ENCODE data around the gene DRD5.
"Not testable (repeated sequence)": the region's sequence is repeated elsewhere in the genome, so short reads cannot be mapped to it uniquely, and the experiment has no call there.

Gene DRD5

DNA sequence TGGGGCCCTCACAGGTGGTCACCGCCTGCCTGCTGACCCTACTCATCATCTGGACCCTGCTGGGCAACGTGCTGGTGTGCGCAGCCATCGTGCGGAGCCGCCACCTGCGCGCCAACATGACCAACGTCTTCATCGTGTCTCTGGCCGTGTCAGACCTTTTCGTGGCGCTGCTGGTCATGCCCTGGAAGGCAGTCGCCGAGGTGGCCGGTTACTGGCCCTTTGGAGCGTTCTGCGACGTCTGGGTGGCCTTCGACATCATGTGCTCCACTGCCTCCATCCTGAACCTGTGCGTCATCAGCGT, 652 bp downstream of the DRD5 start:
- no peaks in the 10 kb centered on the region for H3K9me3 Mint-ChIP-seq
- H3K4me3 Mint-ChIP-seq = no peak overlapping the region
- no peak for DNase-seq
- H3K36me3 Mint-ChIP-seq (ENCODE audit: insufficient read depth) = no peaks in the 10 kb centered on the region
- H3K27ac Mint-ChIP-seq = no peak overlapping the region
- H3K27me3 Mint-ChIP-seq = peaks cover 53% of the 10 kb centered on the region in 2 donors
- no peaks in the 10 kb centered on the region for H3K4me1 Mint-ChIP-seq (ENCODE audit: low read depth in 2 of 2)
- ATAC-seq (replicated peaks) = no peak

DNA sequence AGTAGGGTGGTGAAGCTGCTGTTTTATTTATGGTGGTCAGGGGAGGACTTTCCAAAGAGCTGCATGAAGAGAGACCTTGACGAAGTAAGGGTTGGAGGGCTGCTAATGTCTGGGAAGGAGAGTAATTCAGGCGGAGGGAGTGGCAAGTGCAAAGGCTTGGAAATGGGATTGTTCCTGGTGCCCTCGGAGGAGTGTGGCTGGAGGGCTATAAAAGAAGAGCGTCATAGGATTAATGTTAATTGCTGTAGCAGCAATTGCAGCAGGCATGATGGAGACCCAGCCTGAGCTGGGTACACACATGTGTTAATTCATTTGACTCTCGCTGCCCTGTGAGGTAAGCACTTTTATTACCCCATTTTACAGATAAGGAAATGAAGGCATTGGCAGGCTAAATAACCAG, 4.5 kb downstream of the DRD5 start:
- not testable (repeated sequence) for H3K9me3 Mint-ChIP-seq; H3K4me3 Mint-ChIP-seq; ATAC-seq (replicated peaks); H3K36me3 Mint-ChIP-seq (ENCODE audit: insufficient read depth); H3K4me1 Mint-ChIP-seq (ENCODE audit: low read depth in 2 of 2); DNase-seq; H3K27ac Mint-ChIP-seq
- H3K27me3 Mint-ChIP-seq = peaks cover 27 to 33% of the 10 kb centered on the region in 2 donors

DNA sequence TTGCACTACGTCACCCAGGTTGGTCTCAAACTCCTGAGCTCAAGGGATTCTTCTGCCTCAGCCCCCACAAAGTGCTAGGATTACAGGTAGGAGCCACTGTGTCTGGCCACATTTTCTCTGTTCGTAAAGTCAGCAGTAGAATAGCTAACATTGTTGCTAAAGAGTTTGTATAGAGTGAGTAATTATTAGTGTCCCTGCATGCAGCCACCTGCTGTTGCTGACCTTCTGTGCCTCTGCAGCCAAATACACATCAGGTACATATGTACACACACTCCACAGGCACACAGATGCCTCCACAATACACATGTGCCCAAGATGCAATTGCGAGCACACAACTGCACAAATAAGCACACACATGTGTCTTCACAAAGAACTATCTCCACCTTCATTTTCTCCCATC, 10.9 kb downstream of the DRD5 start:
- no peak overlapping the region for H3K4me3 Mint-ChIP-seq

DNA sequence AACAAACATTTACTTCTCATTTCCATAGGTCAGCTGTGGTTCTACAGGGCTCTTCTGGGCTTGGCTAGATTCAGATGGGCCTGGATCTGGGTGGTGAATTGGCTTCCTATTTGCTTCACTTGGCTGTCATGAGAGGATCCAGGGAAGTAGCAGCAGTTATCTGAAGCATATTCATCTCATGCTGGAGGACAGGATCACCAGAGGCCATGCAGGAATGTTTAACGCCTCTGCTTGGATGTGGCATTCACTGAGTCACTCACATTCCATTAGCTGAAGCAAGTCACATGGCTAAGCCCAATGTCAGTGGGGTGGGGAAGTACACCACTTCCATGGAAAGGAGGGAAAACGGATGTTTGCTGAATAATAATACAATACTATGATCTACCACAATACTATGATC, 15.2 kb downstream of the DRD5 start:
- not testable (repeated sequence) for H3K27ac Mint-ChIP-seq; H3K4me1 Mint-ChIP-seq (ENCODE audit: low read depth in 2 of 2); DNase-seq; H3K36me3 Mint-ChIP-seq (ENCODE audit: insufficient read depth); H3K9me3 Mint-ChIP-seq; H3K4me3 Mint-ChIP-seq; ATAC-seq (replicated peaks)
- peaks cover 12 to 14% of the 10 kb centered on the region in 2 donors for H3K27me3 Mint-ChIP-seq

More for the DNA sequence above, 10.9 kb downstream of the DRD5 start:
- no peaks in the 10 kb centered on the region for H3K4me1 Mint-ChIP-seq (ENCODE audit: low read depth in 2 of 2)
- no peak for DNase-seq
- H3K36me3 Mint-ChIP-seq (ENCODE audit: insufficient read depth) = no peaks in the 10 kb centered on the region
- peaks cover 4 to 24% of the 10 kb centered on the region in 2 donors for H3K27me3 Mint-ChIP-seq
- H3K27ac Mint-ChIP-seq = no peak overlapping the region
- H3K9me3 Mint-ChIP-seq = no peaks in the 10 kb centered on the region
- no peak for ATAC-seq (replicated peaks)

DNA sequence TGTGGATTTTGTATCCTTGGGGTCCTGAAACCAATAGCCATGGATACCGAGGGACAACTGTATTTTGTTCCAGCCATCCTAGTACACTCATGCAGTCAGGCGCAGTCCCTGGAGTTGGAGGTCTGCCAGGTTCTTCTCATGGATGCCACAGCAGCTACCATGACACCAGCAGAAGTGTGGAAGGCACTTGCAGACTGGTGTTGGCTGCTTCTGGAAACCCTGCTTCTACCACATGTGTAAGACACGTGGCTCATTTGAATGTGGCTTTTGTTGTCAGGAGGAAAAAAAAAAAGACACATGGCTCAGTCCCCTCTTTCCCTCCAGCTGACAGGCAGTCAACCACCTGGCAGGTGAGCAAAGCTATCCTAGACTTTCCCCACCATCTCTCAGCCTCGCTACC, 19.4 kb downstream of the DRD5 start:
- H3K27me3 Mint-ChIP-seq = peaks cover 25 to 46% of the 10 kb centered on the region in 2 donors
- H3K4me3 Mint-ChIP-seq = no peak overlapping the region
- no peak for ATAC-seq (replicated peaks)
- no peaks in the 10 kb centered on the region for H3K9me3 Mint-ChIP-seq
- H3K36me3 Mint-ChIP-seq (ENCODE audit: insufficient read depth) = no peaks in the 10 kb centered on the region
- H3K4me1 Mint-ChIP-seq (ENCODE audit: low read depth in 2 of 2) = no peaks in the 10 kb centered on the region
- no peak for DNase-seq
- H3K27ac Mint-ChIP-seq = no peak overlapping the region

DNA sequence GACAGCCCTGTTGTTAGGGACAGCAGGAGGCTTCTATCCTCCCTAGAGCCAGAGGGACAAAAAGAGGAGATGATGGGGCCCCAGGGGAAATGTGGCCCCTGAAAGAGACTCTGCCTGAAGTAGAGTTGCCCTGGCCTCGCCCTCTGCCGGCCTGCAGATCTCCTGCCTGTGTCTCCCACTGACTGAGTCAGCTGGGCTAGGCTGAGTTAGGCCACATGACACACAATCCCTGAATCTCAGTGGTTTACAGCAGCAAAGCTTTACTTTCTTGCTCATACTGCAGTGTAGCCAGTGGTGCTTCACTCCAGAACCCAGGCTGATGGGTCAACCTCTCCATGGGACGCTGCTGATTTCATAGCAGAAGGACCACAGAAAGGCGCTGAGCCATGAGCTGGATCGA, 23.5 kb downstream of the DRD5 start:
- Mint-ChIP-seq H3K4me1 (ENCODE audit: low read depth in 2 of 2) (no peaks in the 10 kb centered on the region), H3K4me3 (no peak overlapping the region), H3K36me3 (ENCODE audit: insufficient read depth) (no peaks in the 10 kb centered on the region), H3K27me3 (peaks cover 24 to 59% of the 10 kb centered on the region in 2 donors), H3K27ac (no peak overlapping the region), H3K9me3 (no peaks in the 10 kb centered on the region)
- no peak for DNase-seq
- ATAC-seq (replicated peaks) = no peak

DNA sequence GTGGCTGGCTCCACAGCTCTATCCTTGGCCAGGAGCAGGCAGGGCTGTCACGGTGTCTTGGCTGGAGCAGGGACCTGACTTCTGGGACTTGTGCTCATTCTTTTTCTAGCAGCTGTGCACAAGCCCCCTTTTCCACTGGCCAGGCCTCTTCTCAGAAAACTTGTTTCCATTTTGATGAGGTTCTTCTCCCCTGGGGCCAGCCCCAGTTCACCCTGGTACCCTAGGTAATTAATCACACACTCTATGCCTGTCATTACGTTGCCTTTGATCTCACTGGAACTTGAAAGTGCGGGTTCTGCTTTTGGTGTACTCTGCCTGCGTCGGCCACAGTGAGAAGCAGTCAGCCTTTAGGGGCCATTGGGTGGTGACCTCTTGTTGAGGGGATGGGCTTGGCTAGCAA, 26.6 kb downstream of the DRD5 start:
- H3K9me3 Mint-ChIP-seq = no peaks in the 10 kb centered on the region
- H3K27me3 Mint-ChIP-seq = peaks cover 25 to 62% of the 10 kb centered on the region in 2 donors
- H3K36me3 Mint-ChIP-seq (ENCODE audit: insufficient read depth) = no peaks in the 10 kb centered on the region
- DNase-seq (no peak), ATAC-seq (replicated peaks) (no peak)
- H3K4me1 Mint-ChIP-seq (ENCODE audit: low read depth in 2 of 2) = no peaks in the 10 kb centered on the region
- no peak overlapping the region for H3K27ac Mint-ChIP-seq
- no peak overlapping the region for H3K4me3 Mint-ChIP-seq

DNA sequence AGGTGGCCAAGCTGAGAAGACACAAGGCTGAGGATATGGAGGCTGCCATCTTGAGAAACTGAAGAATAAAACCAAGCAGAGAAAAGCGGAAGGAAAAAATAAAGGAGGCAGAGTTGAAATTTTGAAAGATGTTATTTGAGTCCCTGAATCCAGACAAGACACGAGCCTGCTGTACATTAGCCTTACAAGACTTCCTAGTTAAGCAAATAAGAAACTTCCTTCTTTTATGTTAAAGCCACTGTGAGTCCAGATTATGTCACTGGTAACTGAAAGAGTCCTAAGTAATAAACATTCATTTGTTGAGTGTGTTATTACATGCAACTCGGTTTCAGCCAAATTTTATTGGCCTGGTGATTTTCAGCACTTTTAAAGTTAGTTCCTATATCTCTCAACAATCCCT, 30.4 kb downstream of the DRD5 start:
- no peak for ATAC-seq (replicated peaks)
- Mint-ChIP-seq H3K27me3 (peaks cover 25 to 42% of the 10 kb centered on the region in 2 donors), H3K4me3 (no peak overlapping the region), H3K4me1 (ENCODE audit: low read depth in 2 of 2) (no peaks in the 10 kb centered on the region), H3K36me3 (ENCODE audit: insufficient read depth) (no peaks in the 10 kb centered on the region), H3K27ac (no peak overlapping the region), H3K9me3 (no peaks in the 10 kb centered on the region)
- DNase-seq = no peak

DNA sequence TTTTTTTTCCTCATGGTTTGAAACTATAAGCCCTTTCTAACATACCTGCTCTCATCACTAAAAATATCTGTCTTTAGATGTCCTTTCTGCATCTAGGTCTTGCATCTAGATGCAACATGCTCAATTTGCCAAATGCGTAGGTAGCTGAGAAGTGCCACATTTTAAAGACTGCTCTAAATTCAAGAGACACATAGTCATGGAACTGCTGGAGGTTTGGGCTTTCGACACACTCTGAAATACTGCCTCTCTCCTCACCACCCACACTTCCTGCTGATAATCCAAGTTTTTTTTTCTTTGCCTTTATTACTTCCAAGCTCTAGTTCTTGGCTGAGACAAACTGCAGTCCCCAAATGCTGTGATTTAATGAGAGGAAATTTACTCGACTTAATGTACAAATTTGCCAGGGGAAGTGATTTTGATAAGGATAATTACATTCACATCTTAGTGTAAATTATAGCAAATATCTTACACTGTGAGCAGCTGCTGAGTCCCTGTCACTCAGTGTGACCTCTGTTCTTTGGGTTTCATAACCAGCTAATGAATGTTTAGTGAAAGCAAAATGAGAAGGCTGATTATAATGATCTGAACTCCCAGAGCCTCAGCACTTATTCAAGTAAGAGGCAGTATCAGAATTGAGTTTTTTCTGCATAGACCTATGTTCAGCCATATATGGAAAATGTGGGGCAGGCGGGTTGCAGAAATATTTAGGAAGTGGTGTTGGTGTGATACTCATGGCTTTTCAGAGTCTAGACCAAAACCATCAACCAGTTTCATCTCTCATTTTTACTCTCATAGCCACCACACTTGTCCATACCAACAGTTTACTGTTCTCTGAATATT, 31.3 kb downstream of the DRD5 start:
- ATAC-seq (replicated peaks) (no peak), DNase-seq (no peak)

DNA sequence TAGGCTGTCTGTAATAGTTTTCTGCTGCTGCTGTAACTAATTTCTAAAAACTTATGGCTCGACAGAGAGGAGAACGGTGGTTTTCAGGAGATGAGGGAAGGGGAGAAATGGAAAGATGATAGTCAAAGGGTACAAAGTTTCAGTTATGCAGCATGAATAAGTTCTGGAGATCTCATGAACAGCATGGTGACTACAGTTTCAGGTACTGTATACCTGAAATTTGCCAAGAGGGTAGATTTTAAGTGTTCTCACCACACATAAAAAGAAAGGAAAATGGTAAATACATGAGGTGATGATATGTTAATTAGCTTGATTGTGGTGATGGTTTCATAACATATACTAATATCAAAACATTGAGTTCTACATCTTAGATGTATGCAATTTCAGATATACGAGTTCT, 34.9 kb downstream of the DRD5 start:
- Mint-ChIP-seq H3K9me3 (no peaks in the 10 kb centered on the region), H3K4me3 (no peak overlapping the region), H3K36me3 (ENCODE audit: insufficient read depth) (no peaks in the 10 kb centered on the region), H3K4me1 (ENCODE audit: low read depth in 2 of 2) (no peaks in the 10 kb centered on the region), H3K27me3 (peaks cover 6 to 17% of the 10 kb centered on the region in 2 donors), H3K27ac (no peak overlapping the region)
- ATAC-seq (replicated peaks) (no peak), DNase-seq (no peak)

More for the DNA sequence above, 31.3 kb downstream of the DRD5 start:
- Mint-ChIP-seq H3K27me3 (peaks cover 22 to 33% of the 10 kb centered on the region in 2 donors), H3K4me3 (no peak overlapping the region), H3K36me3 (ENCODE audit: insufficient read depth) (no peaks in the 10 kb centered on the region), H3K9me3 (no peaks in the 10 kb centered on the region), H3K4me1 (ENCODE audit: low read depth in 2 of 2) (no peaks in the 10 kb centered on the region), H3K27ac (no peak overlapping the region)

DNA sequence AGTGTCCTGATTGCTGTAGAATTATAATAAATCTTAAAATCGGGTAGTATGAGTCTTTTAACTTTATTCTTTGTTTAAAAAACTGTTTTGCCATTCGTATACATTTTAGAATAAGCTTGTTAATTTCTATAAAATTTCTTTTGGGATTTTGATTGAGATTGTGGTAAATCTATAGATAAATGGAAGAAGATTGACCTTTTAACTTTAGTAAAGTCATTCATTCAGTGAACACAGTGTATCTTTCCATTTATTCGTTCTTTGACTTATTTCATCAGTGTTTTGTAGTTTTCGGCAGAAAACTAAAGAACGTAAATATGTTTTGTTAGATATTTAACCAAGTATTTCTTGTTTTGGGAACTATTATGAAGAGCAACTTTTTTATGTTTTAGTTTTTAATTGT, 38.9 kb downstream of the DRD5 start:
- Mint-ChIP-seq H3K4me3 (no peak overlapping the region), H3K27ac (no peak overlapping the region), H3K36me3 (ENCODE audit: insufficient read depth) (no peaks in the 10 kb centered on the region), H3K9me3 (no peaks in the 10 kb centered on the region), H3K27me3 (peaks cover 4 to 25% of the 10 kb centered on the region in 2 donors), H3K4me1 (ENCODE audit: low read depth in 2 of 2) (no peaks in the 10 kb centered on the region)
- ATAC-seq (replicated peaks) = no peak
- no peak for DNase-seq

DNA sequence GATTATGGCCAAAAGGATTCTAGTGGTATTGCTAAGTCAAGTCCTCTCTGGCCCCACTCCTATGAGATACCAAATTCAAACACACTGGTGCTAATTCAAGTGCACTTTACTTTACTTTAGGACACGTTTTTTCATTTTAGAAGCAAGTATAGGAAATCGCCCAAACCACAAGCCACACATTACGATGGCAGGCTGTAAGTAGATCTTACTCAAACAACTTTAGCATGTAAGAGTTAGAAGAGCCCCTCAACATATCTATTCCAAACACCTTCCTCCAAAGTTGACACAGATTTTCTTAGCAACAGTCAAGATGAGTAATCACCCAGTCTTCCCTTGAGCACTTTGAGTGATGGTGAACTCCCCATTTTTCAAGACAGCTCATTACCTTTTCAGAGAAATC, 43.6 kb downstream of the DRD5 start:
- Mint-ChIP-seq H3K4me1 (ENCODE audit: low read depth in 2 of 2) (no peaks in the 10 kb centered on the region), H3K4me3 (no peak overlapping the region), H3K36me3 (ENCODE audit: insufficient read depth) (no peaks in the 10 kb centered on the region)

DNA sequence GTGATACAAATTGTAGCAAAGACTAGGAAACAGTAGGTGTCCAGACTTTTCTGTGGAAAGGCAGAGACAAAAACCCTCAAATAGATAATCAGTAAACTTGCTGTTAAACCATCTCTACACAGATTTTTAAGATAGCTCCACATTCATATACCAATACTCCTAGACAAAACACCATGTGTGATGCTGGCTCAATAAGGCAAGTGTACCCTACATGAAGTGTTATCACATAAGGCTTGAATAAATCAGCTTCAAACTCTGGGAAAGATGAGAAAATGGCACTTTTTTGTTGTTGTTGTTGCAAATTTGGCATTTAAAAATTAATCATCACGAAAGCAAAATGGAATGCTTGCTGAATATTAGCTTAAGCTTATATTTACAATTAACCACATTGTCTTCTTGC, 45.1 kb downstream of the DRD5 start:
- Mint-ChIP-seq H3K27me3 (peaks cover 16 to 23% of the 10 kb centered on the region in 2 donors), H3K36me3 (ENCODE audit: insufficient read depth) (no peaks in the 10 kb centered on the region), H3K9me3 (no peaks in the 10 kb centered on the region), H3K4me3 (no peak overlapping the region), H3K4me1 (ENCODE audit: low read depth in 2 of 2) (no peaks in the 10 kb centered on the region), H3K27ac (no peak overlapping the region)
- ATAC-seq (replicated peaks) (no peak), DNase-seq (no peak)

More for the DNA sequence above, 43.6 kb downstream of the DRD5 start:
- DNase-seq = no peak
- Mint-ChIP-seq H3K27me3 (peaks cover 16 to 23% of the 10 kb centered on the region in 2 donors), H3K27ac (no peak overlapping the region), H3K9me3 (no peaks in the 10 kb centered on the region)
- ATAC-seq (replicated peaks) = no peak

DNA sequence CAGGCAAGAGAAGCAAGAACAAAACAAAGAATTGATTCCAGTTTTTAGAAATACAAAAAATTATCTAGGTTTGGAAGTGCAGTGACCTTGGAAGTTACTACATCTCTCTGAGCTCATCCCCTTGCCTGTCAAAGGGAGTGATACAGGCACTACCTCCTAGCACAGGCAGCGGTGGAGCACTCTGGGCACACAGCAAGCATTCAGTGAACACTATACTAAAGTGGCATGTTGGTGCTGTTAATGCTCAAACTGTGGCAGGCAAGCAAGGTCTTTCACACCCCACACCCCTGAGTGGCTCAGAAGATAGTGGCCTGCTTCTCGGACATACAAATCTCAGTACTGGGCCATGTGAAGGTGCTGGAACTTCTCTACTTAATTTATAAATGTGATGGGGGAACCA, 51.2 kb downstream of the DRD5 start:
- Mint-ChIP-seq H3K4me3 (no peak overlapping the region), H3K36me3 (ENCODE audit: insufficient read depth) (no peaks in the 10 kb centered on the region)

More for the DNA sequence above, 51.2 kb downstream of the DRD5 start:
- H3K9me3 Mint-ChIP-seq = no peaks in the 10 kb centered on the region
- no peak for DNase-seq
- H3K27ac Mint-ChIP-seq = no peak overlapping the region
- H3K27me3 Mint-ChIP-seq = peaks cover 25 to 32% of the 10 kb centered on the region in 2 donors
- no peak for ATAC-seq (replicated peaks)
- no peaks in the 10 kb centered on the region for H3K4me1 Mint-ChIP-seq (ENCODE audit: low read depth in 2 of 2)
